ENCODE data around the gene DHX16. TPM values are rescaled to one million over a fixed set of nuclear protein-coding genes. Genes with fewer than 3 reads are reported as not detected.

Gene DHX16
- total RNA-seq, 4 donors from 2014 or later: 19.5 to 28.1 (median 24.3) TPM

GRCh38 chr6:30686009-30686907 lies 13.5 kb upstream of the DHX16 start, which contains the start of gene PPP1R18:
Gene PPP1R18 (minus strand): TSS chr6:30686645. CDS start chr6:30686018, 627 bp downstream.
- TF ChIP-seq, protein P1, sequence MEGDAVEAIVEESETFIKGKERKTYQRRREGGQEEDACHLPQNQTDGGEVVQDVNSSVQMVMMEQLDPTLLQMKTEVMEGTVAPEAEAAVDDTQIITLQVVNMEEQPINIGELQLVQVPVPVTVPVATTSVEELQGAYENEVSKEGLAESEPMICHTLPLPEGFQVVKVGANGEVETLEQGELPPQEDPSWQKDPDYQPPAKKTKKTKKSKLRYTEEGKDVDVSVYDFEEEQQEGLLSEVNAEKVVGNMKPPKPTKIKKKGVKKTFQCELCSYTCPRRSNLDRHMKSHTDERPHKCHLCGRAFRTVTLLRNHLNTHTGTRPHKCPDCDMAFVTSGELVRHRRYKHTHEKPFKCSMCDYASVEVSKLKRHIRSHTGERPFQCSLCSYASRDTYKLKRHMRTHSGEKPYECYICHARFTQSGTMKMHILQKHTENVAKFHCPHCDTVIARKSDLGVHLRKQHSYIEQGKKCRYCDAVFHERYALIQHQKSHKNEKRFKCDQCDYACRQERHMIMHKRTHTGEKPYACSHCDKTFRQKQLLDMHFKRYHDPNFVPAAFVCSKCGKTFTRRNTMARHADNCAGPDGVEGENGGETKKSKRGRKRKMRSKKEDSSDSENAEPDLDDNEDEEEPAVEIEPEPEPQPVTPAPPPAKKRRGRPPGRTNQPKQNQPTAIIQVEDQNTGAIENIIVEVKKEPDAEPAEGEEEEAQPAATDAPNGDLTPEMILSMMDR (IDR thresholded peaks at IDR 0.05): no peak
- peak; percentile 37 for ATAC-seq (ENCODE audit: low FRiP score)

DNA sequence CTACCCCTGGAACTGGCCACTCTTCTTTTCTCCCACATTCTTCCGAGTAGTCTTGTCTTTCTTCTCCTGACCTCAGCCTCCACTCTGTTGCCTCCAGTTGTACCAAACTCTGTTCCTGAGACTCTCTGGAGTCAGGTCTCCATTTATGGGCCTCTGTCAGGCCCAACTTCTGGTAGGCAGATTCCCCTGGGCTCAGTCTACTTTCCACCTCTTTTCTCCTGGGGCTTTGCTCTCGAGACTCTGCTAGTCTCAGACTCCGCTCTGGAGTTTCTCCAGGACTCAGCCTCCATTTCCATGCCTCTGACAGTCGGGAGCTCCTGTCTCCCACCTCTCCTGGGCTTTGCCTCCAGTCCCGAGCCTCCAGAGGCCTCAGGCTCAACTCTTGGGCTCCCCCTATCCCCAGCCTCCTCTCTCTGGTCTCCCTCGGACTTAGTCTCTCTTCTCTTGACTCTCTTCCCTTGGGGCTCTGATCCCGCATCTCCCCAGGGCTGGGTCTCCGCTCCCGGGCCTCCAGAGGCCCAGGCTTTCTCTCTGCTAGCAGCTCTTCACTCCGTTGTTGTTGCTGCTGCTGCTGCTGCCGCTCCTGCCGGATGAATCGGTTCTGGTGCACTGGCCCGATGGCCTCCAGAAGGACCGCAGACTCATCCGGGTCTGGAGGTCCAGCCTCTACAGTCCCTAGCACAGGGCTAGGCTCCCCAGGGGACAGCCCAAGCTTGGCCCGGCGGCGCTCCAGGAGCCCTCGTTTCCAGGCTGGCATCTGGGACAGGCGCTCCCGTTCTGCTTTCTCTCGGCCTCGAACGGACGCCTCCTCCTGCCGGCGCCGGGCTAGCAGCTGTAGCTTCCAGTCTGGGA lies 12.6 kb upstream of the DHX16 start:
- DNase-seq (ENCODE audit: low spot score) (no peak), ATAC-seq (ENCODE audit: low FRiP score) (no peak)
- TF ChIP-seq, protein P1 (IDR thresholded peaks at IDR 0.05): no peak

More at GRCh38 chr6:30686009-30686907, 13.5 kb upstream of the DHX16 start, which contains the start of gene PPP1R18:
- DNase-seq (ENCODE audit: low spot score): no peak

GRCh38 chr6:30684386-30685156 lies 11.8 kb upstream of the DHX16 start:
- TF ChIP-seq, protein P1 (IDR thresholded peaks at IDR 0.05): no peak
- DNase-seq (ENCODE audit: low spot score) (no peak), ATAC-seq (ENCODE audit: low FRiP score) (no peak)

GRCh38 chr6:30683980-30684338 lies 11.2 kb upstream of the DHX16 start:
- TF ChIP-seq, protein P1 (IDR thresholded peaks at IDR 0.05): no peak
- ATAC-seq (ENCODE audit: low FRiP score) (no peak), DNase-seq (ENCODE audit: low spot score) (no peak)

DNA sequence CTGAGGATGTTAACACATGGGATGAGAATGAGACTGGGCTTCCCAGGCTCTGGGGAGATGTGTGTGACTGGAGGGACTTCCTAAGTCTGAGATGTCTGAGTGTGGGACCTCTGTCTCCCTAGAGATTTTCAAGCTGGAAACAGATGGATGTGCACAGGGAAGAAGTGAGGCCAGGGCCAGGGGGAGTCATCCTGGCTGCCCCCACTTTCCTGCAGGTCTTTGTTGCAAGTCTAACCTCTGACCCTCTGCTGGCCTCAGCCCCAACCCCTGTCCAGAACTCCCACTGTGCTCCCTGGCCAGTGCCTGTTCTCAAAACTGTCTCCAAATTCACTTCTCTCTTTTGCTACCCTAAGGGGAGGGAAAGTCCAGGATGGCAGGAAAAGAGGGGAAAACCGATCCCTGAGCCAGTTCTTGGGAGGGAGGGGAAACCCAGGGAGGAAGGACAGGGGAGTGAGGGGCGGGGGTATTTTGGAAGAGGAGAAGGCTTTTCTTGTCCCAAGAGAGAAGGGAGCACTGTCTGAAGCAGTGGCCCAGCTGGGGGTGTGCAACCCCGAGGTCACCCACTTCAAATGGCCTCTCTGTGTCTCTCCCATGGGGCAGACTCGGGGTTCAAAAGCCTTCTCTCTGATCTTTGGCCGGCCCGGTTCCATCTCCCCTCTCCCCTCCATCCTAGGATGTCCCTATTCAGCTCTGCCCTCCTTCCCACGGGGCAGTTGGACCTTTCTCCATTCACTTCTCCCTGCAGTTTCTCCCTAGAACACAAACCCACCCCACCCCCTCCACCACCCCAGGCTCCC lies 10.6 kb upstream of the DHX16 start:
- TF ChIP-seq, protein P1 (IDR thresholded peaks at IDR 0.05): no peak
- no peak for DNase-seq (ENCODE audit: low spot score)
- no peak for ATAC-seq (ENCODE audit: low FRiP score)

Measured in omental fat pad (tissue), 4 donors.